Lung (tissue), 12 donors: ENCODE results near the gene RNF19B. TPM values are rescaled to one million over a fixed set of nuclear protein-coding genes. Genes with fewer than 3 reads are reported as not detected.

Experiments
- ATAC-seq: fragments of 200-7000 bp; cut with Tn5 transposase; one replicate; pipeline ENCODE4 v1.9.1; 2020; ENCODE audit warnings: moderate number of reproducible peaks; ENCODE audit not compliant: insufficient read depth, low FRiP score
- DNase-seq, 3 donors: peaks; one replicate each; pipeline ENCODE4 v3.0.0-alpha.2; 2013 to 2017
- H3K27ac ChIP-seq, 2 donors: one replicate each; pipeline ENCODE4 v1.5.1; 2013; ENCODE audit warnings: mild to moderate bottlenecking in 2 of 2, moderate library complexity in 2 of 2, control low read depth in 1 of 2, inconsistent platforms in 1 of 2, low read depth in 1 of 2, low read length in 1 of 2
- H3K27me3 ChIP-seq, 3 donors: one replicate each; pipeline ENCODE4 v1.5.1; 2013; ENCODE audit warnings: low read length in 2 of 3; ENCODE audit not compliant: control insufficient read depth in 3 of 3, insufficient read depth in 3 of 3
- H3K36me3 ChIP-seq, 4 donors: one replicate each; pipeline ENCODE4 v1.5.1; 2013; ENCODE audit warnings: low read length in 4 of 4, mild to moderate bottlenecking in 1 of 4, moderate library complexity in 1 of 4; ENCODE audit not compliant: control insufficient read depth in 4 of 4, insufficient read depth in 4 of 4
- H3K4me1 ChIP-seq, 5 donors: one replicate each; pipeline ENCODE4 v1.5.1; 2013; ENCODE audit warnings: low read length in 5 of 5, mild to moderate bottlenecking in 2 of 5, moderate library complexity in 1 of 5; ENCODE audit not compliant: control insufficient read depth in 5 of 5, insufficient read depth in 5 of 5
- H3K4me3 ChIP-seq: one replicate; pipeline ENCODE4 v1.5.1; 2013; ENCODE audit warnings: mild to moderate bottlenecking, control low read depth, moderate library complexity
- H3K9ac ChIP-seq, 2 donors: one replicate each; pipeline ENCODE4 v1.5.1; 2013; ENCODE audit warnings: low read length in 2 of 2, control low read depth in 1 of 2; ENCODE audit not compliant: insufficient read depth in 1 of 2
- H3K9me3 ChIP-seq, 4 donors: one replicate each; pipeline ENCODE4 v1.5.1; 2013; ENCODE audit warnings: low read length in 3 of 4, mild to moderate bottlenecking in 1 of 4, moderate library complexity in 1 of 4; ENCODE audit not compliant: control insufficient read depth in 4 of 4, insufficient read depth in 3 of 4
- WGBS, 2 donors: extraction: QIAGEN DNeasy Blood & Tissue Kit; methylation state at CpG; one replicate each; pipeline ENCODE4 v1.1.7; 2013; 5-methylcytosine and 5-hydroxymethylcytosine counted together
- polyA plus RNA-seq, 2 donors: library from polyadenylated mRNA; stranded (reverse); fragments of 200-250 nt; gene quantifications; one replicate each; pipeline ENCODE4 v1.2.1, GENCODE V29; 2013
- total RNA-seq, 2 donors: library from RNA; depleted of rRNA in 1 of 2; stranded (reverse); fragments of >200 nt in 1 of 2; gene quantifications; one replicate each; pipeline ENCODE4 v1.2.1, GENCODE V29; 2014 to 2021
- TF ChIP-seq, protein P1 (sequence below): IDR thresholded peaks from 2 replicates; pipeline ENCODE4 v1.5.1; 2012; ENCODE audit warnings: mild to moderate bottlenecking; ENCODE audit errors: control extremely low read depth, extremely low read depth
- donor health status: control.
- donor health status: control.
- donor health status: Bipolar disorder and iron deficiency.
- donor health status: healthy.
- donor health status: DM: yes; HTN: yes; CAD: no.

Gene RNF19B
- total and polyA plus RNA-seq, 4 donors = 5.1 to 65.9 (median 26.8) TPM

DNA sequence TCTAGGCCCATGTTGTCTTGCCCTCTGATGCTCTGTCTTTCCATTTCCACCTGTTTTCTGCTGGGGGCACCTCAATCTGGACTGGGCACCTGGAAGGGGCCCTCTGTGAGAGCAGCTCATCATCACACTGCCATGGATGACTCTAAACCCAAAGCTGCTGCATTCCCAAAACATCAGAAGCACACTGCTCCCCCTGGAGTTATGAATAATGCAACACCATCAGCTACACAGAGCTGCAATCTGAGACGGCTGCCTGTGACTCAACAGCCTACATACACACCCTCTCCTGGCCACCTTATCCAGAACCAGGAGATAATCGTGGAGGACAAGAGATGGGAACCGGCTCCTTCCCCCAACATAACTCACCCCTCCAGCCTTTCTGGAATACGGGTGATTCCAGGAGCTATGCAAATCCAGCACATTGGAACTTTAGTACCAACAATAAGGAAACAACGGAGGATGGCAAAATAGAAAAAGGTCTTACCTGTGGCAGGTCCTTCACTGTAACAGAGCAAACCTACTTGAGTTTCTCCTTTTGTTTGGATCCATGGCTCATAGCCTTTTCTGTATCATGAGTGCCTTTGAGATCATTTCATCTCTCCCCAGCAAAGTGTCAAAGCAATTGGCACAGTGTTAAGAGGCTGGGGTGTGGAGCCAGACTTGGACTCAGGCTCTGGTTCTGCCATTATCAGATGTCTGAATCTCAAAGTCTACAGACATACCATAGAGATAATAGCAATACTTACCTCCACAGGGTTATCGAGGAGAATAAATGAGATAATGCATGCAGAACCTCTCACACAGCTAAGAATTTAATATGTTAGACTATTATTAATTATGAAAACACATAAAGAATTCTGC is 42.8 kb upstream of the RNF19B start:
- H3K27me3 ChIP-seq = no peaks in the 10 kb centered on the region
- TF ChIP-seq, protein P1, sequence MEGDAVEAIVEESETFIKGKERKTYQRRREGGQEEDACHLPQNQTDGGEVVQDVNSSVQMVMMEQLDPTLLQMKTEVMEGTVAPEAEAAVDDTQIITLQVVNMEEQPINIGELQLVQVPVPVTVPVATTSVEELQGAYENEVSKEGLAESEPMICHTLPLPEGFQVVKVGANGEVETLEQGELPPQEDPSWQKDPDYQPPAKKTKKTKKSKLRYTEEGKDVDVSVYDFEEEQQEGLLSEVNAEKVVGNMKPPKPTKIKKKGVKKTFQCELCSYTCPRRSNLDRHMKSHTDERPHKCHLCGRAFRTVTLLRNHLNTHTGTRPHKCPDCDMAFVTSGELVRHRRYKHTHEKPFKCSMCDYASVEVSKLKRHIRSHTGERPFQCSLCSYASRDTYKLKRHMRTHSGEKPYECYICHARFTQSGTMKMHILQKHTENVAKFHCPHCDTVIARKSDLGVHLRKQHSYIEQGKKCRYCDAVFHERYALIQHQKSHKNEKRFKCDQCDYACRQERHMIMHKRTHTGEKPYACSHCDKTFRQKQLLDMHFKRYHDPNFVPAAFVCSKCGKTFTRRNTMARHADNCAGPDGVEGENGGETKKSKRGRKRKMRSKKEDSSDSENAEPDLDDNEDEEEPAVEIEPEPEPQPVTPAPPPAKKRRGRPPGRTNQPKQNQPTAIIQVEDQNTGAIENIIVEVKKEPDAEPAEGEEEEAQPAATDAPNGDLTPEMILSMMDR = peak; percentile 24

DNA sequence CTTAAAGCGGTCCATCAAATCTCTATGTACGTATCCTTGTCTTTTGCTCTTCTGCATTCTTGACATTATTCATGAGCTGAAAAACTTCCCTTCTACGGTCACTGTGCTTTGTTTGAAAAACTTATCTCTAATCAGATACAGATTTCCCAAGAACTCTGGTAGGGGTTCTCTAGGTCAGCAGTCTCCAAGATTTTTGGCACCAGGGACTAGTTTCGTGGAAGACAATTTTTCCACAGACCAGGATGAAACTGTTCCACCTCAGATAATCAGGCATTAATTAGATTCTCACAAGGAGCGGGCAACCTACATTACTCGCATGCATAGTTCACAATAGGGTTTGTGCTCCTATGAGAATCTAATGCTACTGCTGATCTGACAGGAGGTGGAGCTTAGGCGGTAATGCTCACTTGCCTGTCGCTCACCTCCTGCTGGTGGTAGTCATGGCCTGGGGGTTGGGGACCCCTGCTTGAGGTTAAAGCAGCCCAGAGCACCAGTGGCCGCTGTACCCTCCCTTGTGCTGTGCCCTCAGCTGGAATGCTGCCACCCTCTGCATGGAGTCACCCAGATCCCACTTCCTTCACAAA is 41.3 kb upstream of the RNF19B start:
- no peak overlapping the region for H3K9ac ChIP-seq
- TF ChIP-seq, protein P1 = no peak
- WGBS, 2 donors = 61 to 77% methylated on average over 9 of the region's 9 CpGs
- ATAC-seq (no peak), DNase-seq (peak in 2 of 3 donors; percentile 38 to 45)
- H3K36me3 ChIP-seq = peaks cover 3 to 7% (median 7%) of the 10 kb centered on the region in 4 donors
- H3K9me3 ChIP-seq = no peaks in the 10 kb centered on the region
- peaks cover 6 to 38% (median 22%) of the 10 kb centered on the region in 5 donors for H3K4me1 ChIP-seq
- no peaks in the 10 kb centered on the region for H3K27me3 ChIP-seq
- no peak overlapping the region for H3K4me3 ChIP-seq
- peak overlapping the region in 1 of 2 donors; percentile 26 for H3K27ac ChIP-seq

More for the DNA sequence above, 42.8 kb upstream of the RNF19B start:
- H3K4me3 ChIP-seq = no peak overlapping the region
- H3K9ac ChIP-seq = no peak overlapping the region
- DNase-seq = peak in 2 of 3 donors; percentile 53 to 54
- H3K9me3 ChIP-seq = no peaks in the 10 kb centered on the region
- peaks cover 9 to 15% (median 10%) of the 10 kb centered on the region in 4 donors for H3K36me3 ChIP-seq
- WGBS, 2 donors = 51 to 71% methylated on average over 6 of the region's 6 CpGs
- peaks cover 11 to 47% (median 19%) of the 10 kb centered on the region in 5 donors for H3K4me1 ChIP-seq
- ATAC-seq = peak; percentile 59
- H3K27ac ChIP-seq = peak overlapping the region; percentile 42 to 66

DNA sequence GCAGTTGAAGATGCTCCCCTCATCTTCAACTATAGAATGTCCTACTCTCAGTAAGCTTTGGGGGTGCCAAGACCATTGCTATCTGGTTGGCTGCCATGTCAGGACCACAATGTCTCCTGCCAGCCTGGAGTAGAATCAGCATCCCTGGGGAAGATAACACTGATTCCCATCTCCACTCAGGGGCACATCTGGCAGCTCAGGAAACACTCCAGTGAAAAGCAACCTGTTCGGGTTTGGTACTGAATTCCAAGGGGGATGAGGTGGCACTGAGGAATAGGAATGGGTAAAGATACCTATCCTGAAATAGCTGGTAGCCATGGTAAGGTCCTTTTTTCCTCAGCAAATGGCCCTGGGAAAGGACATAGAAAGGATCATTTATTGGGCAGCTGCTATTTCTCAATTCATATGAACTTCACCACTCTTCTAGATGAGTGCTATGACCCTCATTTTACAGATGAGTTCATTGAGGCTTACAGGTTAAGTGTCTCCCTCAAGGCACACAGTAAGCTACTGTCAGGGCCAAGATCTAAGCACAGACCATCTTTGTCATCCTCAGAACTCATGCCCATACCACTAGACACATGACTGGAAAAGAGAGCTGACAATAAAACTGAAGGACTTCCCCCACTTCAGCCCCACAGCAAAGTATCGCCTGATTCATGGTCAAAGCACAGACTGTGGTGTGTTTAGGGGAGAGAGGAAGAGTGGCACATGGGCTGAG is 40.7 kb upstream of the RNF19B start:
- Histone ChIP-seq H3K27me3 (no peaks in the 10 kb centered on the region), H3K4me1 (peaks cover 6 to 35% (median 25%) of the 10 kb centered on the region in 5 donors), H3K9me3 (no peaks in the 10 kb centered on the region), H3K27ac (peak overlapping the region in 1 of 2 donors; percentile 45), H3K36me3 (peaks cover 3 to 7% (median 7%) of the 10 kb centered on the region in 4 donors), H3K4me3 (no peak overlapping the region), H3K9ac (no peak overlapping the region)
- ATAC-seq = no peak
- DNase-seq = no peak
- TF ChIP-seq, protein P1 = no peak
- WGBS, 2 donors = 74 to 82% methylated on average over 2 of the region's 2 CpGs
